ENCODE measurements around the gene ARVCF. TPM values are rescaled to one million over a fixed set of nuclear protein-coding genes. Genes with fewer than 3 reads are reported as not detected.
A peak's percentile ranks its signal among the peaks of the same experiment; 100 is the strongest.

Gene ARVCF
- total and polyA plus RNA-seq, 9 of the 15 experiments (the other 6 are each of a cell fraction or from before 2014, with no cell fraction given): 0.03 to 97.4 (median 15.6) TPM

- TF ChIP-seq ID3 (CRISPR knock-in tag; IDR thresholded peaks at IDR 0.05) (no peak), ID3 (tag; IDR thresholded peaks at IDR 0.05) (no peak; the same call in 1 of the 2 replicates), DNMT1 (IDR thresholded peaks at IDR 0.05) (no peak), PPARD (CRISPR knock-in tag; IDR thresholded peaks at IDR 0.05) (no peak), TCF7 (IDR thresholded peaks at IDR 0.05; ENCODE audit: borderline replicate concordance) (no peak), ZFPM2 (CRISPR knock-in tag; IDR thresholded peaks at IDR 0.05) (no peak), CREB1 (IDR thresholded peaks at IDR 0.05) (no peak), CREB1 (CRISPR knock-in tag; IDR thresholded peaks at IDR 0.05) (no peak), NCOA4 (IDR thresholded peaks at IDR 0.05; ENCODE audit: partially characterized antibody) (no peak), HMBOX1 (IDR thresholded peaks at IDR 0.05) (no peak), RBFOX2 (IDR thresholded peaks at IDR 0.05; ENCODE audit: low read depth, low read length) (peak; percentile 55), MNT (conservative IDR thresholded peaks at IDR 0.05) (no peak), YBX1 (IDR thresholded peaks at IDR 0.05) (no peak), NR1H2 (CRISPR knock-in tag; IDR thresholded peaks at IDR 0.05) (no peak), CHD1 (IDR thresholded peaks at IDR 0.05; ENCODE audit: low read length) (no peak), ZNF639 (CRISPR knock-in tag; conservative IDR thresholded peaks at IDR 0.05 in 1 of 2, IDR thresholded peaks at IDR 0.05 in 1 of 2) (no peak), TEAD4 (IDR thresholded peaks at IDR 0.05; ENCODE audit: low read length) (no peak), TEAD4 (CRISPR knock-in tag; IDR thresholded peaks at IDR 0.05; ENCODE audit: borderline replicate concordance) (no peak), CLOCK (CRISPR knock-in tag; IDR thresholded peaks at IDR 0.05; ENCODE audit: borderline replicate concordance) (no peak), ZNF175 (CRISPR knock-in tag; IDR thresholded peaks at IDR 0.05; ENCODE audit: low read depth) (no peak), POLR2G (IDR thresholded peaks at IDR 0.05; ENCODE audit: low read depth, low read length) (peak; percentile 83)
Measured at GRCh38 chr22:19955241-19956128, 61.1 kb downstream of the ARVCF start (continued).

Data from K562 (cell line).